Mucosa of stomach (tissue), 1 donor: ENCODE measurements around the gene WNT11.
A peak's percentile ranks its signal among the peaks of the same experiment; 100 is the strongest.

Source experiments
- H3K27me3 ChIP-seq: one replicate; pipeline ENCODE4 v1.7.0; 2013; ENCODE audit warnings: mild to moderate bottlenecking, low read length; ENCODE audit not compliant: control insufficient read depth, insufficient read depth
- H3K36me3 ChIP-seq: one replicate; pipeline ENCODE4 v1.7.0; 2013; ENCODE audit warnings: low read length; ENCODE audit not compliant: control insufficient read depth, insufficient read depth
- H3K4me1 ChIP-seq: one replicate; pipeline ENCODE4 v1.7.0; 2013; ENCODE audit warnings: mild to moderate bottlenecking, low read length; ENCODE audit not compliant: control insufficient read depth, insufficient read depth
- H3K4me3 ChIP-seq: one replicate; pipeline ENCODE4 v1.7.0; 2013; ENCODE audit warnings: low read length
- H3K9ac ChIP-seq: one replicate; pipeline ENCODE4 v1.7.0; 2013; ENCODE audit warnings: mild to moderate bottlenecking, low read length, moderate library complexity
- H3K9me3 ChIP-seq: one replicate; pipeline ENCODE4 v1.7.0; 2013; ENCODE audit warnings: mild to moderate bottlenecking, low read length, moderate library complexity; ENCODE audit not compliant: control insufficient read depth
- donor health status: Pancreatic carcinoma.

Gene WNT11

GRCh38 chr11:76236092-76236999, 30.0 kb upstream of the WNT11 start:
- peaks cover 11% of the 10 kb centered on the region for H3K4me1 ChIP-seq
- H3K9ac ChIP-seq = peak overlapping the region; percentile 68
- H3K36me3 ChIP-seq = no peaks in the 10 kb centered on the region
- H3K4me3 ChIP-seq = peak overlapping the region; percentile 60
- H3K27me3 ChIP-seq = peaks cover 3% of the 10 kb centered on the region
- H3K9me3 ChIP-seq = no peaks in the 10 kb centered on the region

DNA sequence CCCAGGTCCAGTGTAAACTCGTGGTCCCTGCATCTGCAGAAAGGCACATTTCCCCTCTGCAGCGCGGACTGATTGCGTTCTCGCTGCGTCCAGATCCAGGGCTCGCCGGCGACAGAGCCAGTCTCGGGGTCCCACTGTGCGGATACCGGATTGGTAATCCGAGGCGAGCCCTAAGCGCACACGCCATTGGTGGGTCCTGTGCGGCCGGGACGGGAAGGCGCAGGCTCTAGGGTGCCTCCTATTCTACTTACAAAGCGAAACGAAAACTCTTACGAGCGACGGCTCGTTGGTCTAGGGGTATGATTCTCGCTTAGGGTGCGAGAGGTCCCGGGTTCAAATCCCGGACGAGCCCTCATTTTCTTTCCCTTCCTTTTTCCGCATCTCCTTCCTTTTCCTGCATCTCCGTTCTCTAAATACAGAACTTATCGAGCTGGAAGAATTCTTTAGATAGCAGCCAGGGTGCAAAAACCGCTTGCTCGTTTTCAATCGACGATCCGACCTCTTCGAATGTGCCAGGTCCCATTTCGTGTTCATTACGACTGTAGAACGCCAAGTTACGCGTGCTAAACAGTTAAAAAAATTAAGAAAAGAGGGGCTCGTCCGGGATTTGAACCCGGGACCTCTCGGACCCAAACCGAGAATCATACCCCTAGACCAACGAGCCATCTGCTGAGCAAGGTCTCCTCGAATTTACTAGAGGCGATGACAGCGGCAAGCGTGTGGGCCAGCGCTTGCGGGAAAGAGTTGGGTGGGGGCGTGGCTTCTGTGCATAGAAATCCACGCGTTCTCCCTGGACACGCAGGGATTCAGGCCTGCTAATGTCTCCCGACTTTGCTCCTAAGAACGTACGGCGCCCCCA, 29.2 kb upstream of the WNT11 start:
- Histone ChIP-seq H3K9me3 (no peaks in the 10 kb centered on the region), H3K36me3 (no peaks in the 10 kb centered on the region), H3K27me3 (no peaks in the 10 kb centered on the region), H3K9ac (peak overlapping the region; percentile 68), H3K4me1 (peaks cover 11% of the 10 kb centered on the region), H3K4me3 (peak overlapping the region; percentile 60)

DNA sequence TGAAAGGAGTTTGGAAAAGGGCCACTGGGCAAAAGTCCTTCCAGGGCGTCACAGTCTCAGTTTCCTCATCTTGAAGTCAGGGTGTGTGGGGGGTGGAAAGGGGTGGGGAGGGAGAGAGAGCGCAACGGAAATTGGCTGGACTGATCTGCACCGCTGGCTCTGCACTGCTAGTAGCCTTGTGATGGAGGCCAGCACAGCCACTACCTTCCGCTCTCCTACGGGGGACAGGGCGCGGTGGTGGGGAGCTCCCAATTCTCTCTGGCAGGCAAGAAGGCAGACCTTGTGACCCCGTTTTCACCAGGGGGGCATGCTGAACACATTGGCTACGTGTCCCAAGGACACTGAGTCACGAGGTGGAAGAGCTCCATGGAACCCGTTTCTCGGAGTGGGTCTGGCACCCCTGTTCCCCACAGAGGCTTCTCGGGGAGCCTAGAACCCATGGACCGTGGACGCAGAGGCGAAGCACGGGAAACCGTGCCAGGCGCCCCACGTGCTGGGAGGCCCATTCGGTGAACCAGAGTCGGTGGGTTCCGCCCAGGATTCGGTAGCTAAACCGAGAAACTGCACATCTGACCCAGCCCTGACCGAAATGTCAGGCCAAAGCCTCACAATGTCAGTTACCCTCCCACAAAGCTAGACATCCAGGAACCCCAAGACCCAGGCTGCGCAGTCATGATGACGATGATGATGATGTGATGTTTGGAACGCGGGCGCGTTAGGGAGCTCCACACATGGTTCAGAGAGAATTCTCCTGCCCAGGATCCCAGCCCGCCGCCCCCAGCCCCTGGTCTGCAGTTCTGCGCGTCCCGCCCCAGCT, 28.3 kb upstream of the WNT11 start:
- Histone ChIP-seq H3K4me1 (peaks cover 11% of the 10 kb centered on the region), H3K9me3 (no peaks in the 10 kb centered on the region), H3K9ac (peak overlapping the region; percentile 68)

DNA sequence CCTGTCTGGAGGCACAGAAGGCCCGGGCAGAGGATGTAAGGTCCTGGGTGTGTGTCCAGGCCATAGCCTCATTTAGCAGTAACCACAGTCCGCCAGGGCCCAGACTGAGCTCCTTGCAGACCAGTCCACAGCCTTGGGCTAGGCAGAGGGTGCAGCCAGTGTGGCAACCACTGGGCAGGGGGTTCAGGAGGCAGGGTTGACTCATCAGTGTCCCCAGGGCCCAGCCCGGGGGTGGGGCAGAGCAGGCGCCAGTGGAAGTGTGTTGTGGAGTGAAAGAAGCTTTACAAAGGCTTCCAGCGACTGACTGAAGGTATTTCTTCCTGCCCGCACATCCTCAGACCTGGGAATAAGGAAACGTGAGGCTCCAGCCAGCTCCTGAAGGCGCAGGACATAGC, 27.7 kb upstream of the WNT11 start:
- H3K9ac ChIP-seq = no peak overlapping the region
- H3K4me3 ChIP-seq = no peak overlapping the region
- peaks cover 11% of the 10 kb centered on the region for H3K4me1 ChIP-seq
- H3K27me3 ChIP-seq = no peaks in the 10 kb centered on the region
- H3K36me3 ChIP-seq = no peaks in the 10 kb centered on the region
- no peaks in the 10 kb centered on the region for H3K9me3 ChIP-seq

More for the DNA sequence above, 28.3 kb upstream of the WNT11 start:
- Histone ChIP-seq H3K36me3 (no peaks in the 10 kb centered on the region), H3K27me3 (no peaks in the 10 kb centered on the region), H3K4me3 (peak overlapping the region; percentile 60)

DNA sequence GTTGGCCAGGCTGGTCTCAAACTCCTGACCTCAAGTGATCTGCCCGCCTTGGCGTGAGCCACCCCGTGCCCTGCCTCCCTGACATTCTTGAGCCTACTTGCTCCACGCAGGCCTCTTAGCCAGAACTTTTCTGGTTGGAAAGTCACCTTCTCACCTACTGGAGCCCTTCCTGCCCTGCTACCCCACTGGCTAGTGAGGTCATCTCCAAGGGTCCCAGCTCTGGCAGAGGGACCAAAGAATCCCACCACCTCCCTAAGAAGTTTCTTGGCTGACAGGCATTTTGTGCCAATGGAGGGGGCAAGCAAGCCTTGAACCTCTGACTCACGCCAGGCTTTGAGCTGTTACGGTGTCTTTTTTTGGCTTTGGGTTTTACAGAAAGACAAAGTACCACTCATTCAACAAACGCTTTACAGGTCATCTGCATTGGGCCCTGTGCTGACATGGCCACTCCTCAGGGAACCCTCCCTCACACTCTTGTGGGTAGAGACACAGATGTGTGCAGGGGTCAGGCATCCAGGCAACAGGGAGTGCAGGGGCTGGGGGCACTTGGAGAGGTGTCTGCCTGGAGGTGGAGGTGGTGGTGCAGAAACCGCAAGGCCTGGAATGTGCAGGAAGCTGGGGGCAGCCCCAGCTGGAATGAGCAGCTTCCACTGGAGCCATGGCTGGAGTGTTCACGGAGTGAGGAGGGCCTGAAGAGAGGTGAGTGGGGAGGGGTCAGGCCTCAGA, 27.1 kb upstream of the WNT11 start:
- H3K4me1 ChIP-seq = peaks cover 11% of the 10 kb centered on the region
- no peaks in the 10 kb centered on the region for H3K27me3 ChIP-seq
- H3K9ac ChIP-seq = no peak overlapping the region
- no peaks in the 10 kb centered on the region for H3K9me3 ChIP-seq
- H3K36me3 ChIP-seq = no peaks in the 10 kb centered on the region
- H3K4me3 ChIP-seq = no peak overlapping the region

- H3K4me1 ChIP-seq = peaks cover 11% of the 10 kb centered on the region
- H3K36me3 ChIP-seq = no peaks in the 10 kb centered on the region
- no peaks in the 10 kb centered on the region for H3K27me3 ChIP-seq
- H3K9me3 ChIP-seq = no peaks in the 10 kb centered on the region
- no peak overlapping the region for H3K4me3 ChIP-seq
- H3K9ac ChIP-seq = no peak overlapping the region
These were observed 25.8 kb upstream of the WNT11 start for GRCh38 chr11:76232026-76232665.

DNA sequence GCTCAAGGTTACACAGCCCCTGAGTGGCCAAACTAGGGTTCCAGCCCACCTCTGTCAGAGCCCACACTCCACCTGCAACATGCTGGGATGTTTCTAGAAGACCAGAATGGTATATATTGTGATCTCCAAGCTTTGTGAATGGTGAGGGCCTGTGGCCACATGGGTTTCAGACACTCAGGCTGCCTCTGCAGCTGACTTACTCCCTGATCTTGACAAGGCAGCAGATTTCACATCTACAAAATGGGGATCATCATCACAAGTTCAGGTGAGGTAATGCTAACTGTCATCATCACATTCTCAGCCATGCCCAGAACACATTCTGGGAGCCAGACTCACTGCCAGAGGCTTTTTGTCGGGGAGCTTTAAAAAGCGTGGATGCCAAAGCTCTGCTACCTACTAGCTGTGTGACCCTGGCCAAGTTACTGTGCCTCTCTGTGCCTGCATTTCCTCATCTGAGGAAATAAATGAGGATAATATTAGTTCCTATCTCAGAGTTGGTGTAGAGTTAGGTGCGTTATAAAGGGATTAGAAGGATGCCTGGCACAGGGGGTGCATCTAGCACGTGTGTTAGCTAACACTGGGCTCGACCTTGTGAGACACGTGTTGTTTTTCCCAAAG, 24.9 kb upstream of the WNT11 start:
- H3K9ac ChIP-seq = no peak overlapping the region
- peaks cover 11% of the 10 kb centered on the region for H3K4me1 ChIP-seq
- H3K36me3 ChIP-seq = no peaks in the 10 kb centered on the region
- no peak overlapping the region for H3K4me3 ChIP-seq
- no peaks in the 10 kb centered on the region for H3K27me3 ChIP-seq
- no peaks in the 10 kb centered on the region for H3K9me3 ChIP-seq

GRCh38 chr11:76230392-76230791, 24.1 kb upstream of the WNT11 start:
- Histone ChIP-seq H3K4me3 (no peak overlapping the region), H3K4me1 (peaks cover 11% of the 10 kb centered on the region), H3K9me3 (no peaks in the 10 kb centered on the region), H3K36me3 (no peaks in the 10 kb centered on the region), H3K27me3 (no peaks in the 10 kb centered on the region), H3K9ac (no peak overlapping the region)

DNA sequence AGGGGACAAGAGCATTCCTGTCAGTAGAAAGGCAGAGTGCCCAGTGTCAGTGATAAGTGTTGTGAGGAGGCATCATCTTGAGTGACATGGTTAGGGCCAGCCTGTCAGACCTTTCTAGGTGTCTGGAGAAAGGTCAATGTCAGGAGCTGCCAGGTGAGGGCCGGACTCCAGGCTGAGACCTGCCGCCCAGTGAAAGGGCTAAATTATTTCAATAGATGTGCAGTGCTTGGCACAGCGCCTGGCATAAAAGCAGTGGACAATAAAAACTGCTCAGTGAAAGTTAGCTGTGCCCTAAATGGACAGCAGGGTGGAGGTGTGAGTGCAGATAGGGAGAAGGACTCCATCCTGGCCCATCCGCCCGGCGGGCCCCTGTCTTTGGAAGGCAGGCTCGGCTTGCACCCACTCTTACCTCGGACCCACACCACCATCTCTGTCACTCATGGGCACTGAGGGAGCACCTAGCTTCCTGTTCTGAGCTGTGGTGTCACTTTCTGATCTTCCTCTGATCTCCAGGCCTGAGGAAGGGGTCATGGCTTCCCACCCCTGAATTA, 23.5 kb upstream of the WNT11 start:
- H3K9me3 ChIP-seq = no peaks in the 10 kb centered on the region
- H3K4me3 ChIP-seq = no peak overlapping the region
- no peaks in the 10 kb centered on the region for H3K36me3 ChIP-seq
- peaks cover 9% of the 10 kb centered on the region for H3K4me1 ChIP-seq
- no peak overlapping the region for H3K9ac ChIP-seq
- no peaks in the 10 kb centered on the region for H3K27me3 ChIP-seq

GRCh38 chr11:76228875-76229149, 22.5 kb upstream of the WNT11 start:
- H3K9me3 ChIP-seq = no peaks in the 10 kb centered on the region
- H3K4me1 ChIP-seq = no peaks in the 10 kb centered on the region
- no peaks in the 10 kb centered on the region for H3K27me3 ChIP-seq
- H3K36me3 ChIP-seq = no peaks in the 10 kb centered on the region
- H3K4me3 ChIP-seq = no peak overlapping the region
- H3K9ac ChIP-seq = no peak overlapping the region
